Sigmoid colon (tissue), 7 donors: ENCODE data around the gene NHS. TPM values are rescaled to one million over a fixed set of nuclear protein-coding genes. Genes with fewer than 3 reads are reported as not detected.

Source experiments
- DNase-seq: peaks from one replicate; pipeline ENCODE4 v3.0.0-alpha.2; 2019
- H3K27ac ChIP-seq, 4 donors: fragments of 200-600 bp; sonication (generic); one replicate each; pipeline ENCODE4 v1.5.1; 2016 to 2019; ENCODE audit warnings: mild to moderate bottlenecking in 1 of 4
- H3K27me3 ChIP-seq, 3 donors: fragments of 200-600 bp; sonication (generic); one replicate each; pipeline ENCODE4 v1.5.1; 2019; ENCODE audit warnings: mild to moderate bottlenecking in 1 of 3
- H3K36me3 ChIP-seq, 4 donors: fragments of 200-600 bp; sonication (generic); one replicate each; pipeline ENCODE4 v1.5.1; 2016 to 2019
- H3K4me1 ChIP-seq, 4 donors: fragments of 200-600 bp; sonication (generic); one replicate each; pipeline ENCODE4 v1.5.1; 2017 to 2019
- H3K4me3 ChIP-seq, 4 donors: fragments of 200-600 bp; sonication (generic); one replicate each; pipeline ENCODE4 v1.5.1; 2017 to 2019; ENCODE audit warnings: mild to moderate bottlenecking in 2 of 4, moderate library complexity in 1 of 4
- H3K9me3 ChIP-seq, 4 donors: fragments of 200-600 bp in 3 of 4; sonication (generic) in 3 of 4; one replicate each; pipeline versions ENCODE4 v1.5.1 to v1.6.1; 2013 to 2019
- EP300 ChIP-seq, 4 donors: sonication (generic); formaldehyde crosslinking; IDR thresholded peaks; one replicate each; pipeline ENCODE4 v1.6.1; 2017; ENCODE audit warnings: antibody characterized with exemption in 4 of 4
- POLR2A ChIP-seq, 2 donors: fragments of 450-650 bp; IDR thresholded peaks; one replicate each; pipeline ENCODE4 v1.6.1; 2016; ENCODE audit warnings: antibody characterized with exemption in 2 of 2, mild to moderate bottlenecking in 2 of 2, moderate library complexity in 2 of 2
- POLR2AphosphoS5 ChIP-seq, 4 donors: sonication (generic); formaldehyde crosslinking; IDR thresholded peaks; one replicate each; pipeline ENCODE4 v1.6.1; 2017; ENCODE audit warnings: antibody characterized with exemption in 4 of 4
- WGBS, 2 donors: extraction: QIAGEN DNeasy Blood & Tissue Kit; methylation state at CpG; one replicate each; pipeline ENCODE4 v1.1.7; 2013; 5-methylcytosine and 5-hydroxymethylcytosine counted together
- intact Hi-C: fragments of 100-400 bp; cut with DNase I; formaldehyde crosslinking; loops from one replicate; pipeline ENCODE4 v1.15.1; 2023
- polyA plus RNA-seq, 3 donors: library from polyadenylated mRNA; stranded (reverse); fragments of 200-250 nt; gene quantifications; one replicate each; pipeline ENCODE4 v1.2.3, GENCODE V29; 2013
- total RNA-seq, 4 donors: library from RNA; depleted of rRNA; stranded (reverse); fragments of >200 nt; gene quantifications; one replicate each; pipeline ENCODE4 v1.1.0, GENCODE V29; 2016
- TF ChIP-seq, protein P1 (sequence below), 4 experiments: fragments of 450-650 bp in 3 of 4; fragments of 200-600 bp in 1 of 4; IDR thresholded peaks; one replicate each; pipeline ENCODE4 v1.5.1; 2016 to 2019; ENCODE audit warnings: antibody characterized with exemption in 4 of 4, mild to moderate bottlenecking in 3 of 4, moderate library complexity in 2 of 4
- donor health status: healthy with polysubstance abuse.
- donor health status: Bipolar disorder and iron deficiency.
- donor health status: healthy.

The NHS gene
- total and polyA plus RNA-seq, 7 donors, result under 0.01 to 22.7 (median 9.3) TPM

DNA sequence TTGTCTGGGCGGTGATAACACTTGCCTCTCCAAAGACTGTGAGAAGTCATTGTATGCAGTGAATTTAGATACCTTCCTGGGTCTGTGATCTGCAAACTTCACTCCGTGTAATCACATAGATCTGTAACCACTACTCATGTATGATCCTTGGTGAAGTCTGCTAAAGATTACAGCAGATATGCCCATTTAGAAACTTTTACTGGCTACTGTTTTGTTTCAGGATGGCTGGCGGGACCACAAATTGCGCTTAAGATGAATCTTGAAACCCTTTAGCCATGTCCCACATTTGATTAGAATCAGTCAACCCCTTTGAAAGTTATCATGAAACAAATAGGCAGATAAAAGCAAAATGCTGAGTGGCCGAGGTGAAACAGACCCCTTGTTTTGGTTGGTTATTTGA, 235.8 kb downstream of the NHS start:
- TF ChIP-seq POLR2AphosphoS5 (IDR thresholded peaks at IDR 0.05), result no peak
- Histone ChIP-seq H3K36me3 (no peaks in the 10 kb centered on the region), H3K4me1 (no peaks in the 10 kb centered on the region), H3K4me3 (no peak overlapping the region), H3K9me3 (no peaks in the 10 kb centered on the region), H3K27me3 (no peaks in the 10 kb centered on the region), H3K27ac (no peak overlapping the region)
- DNase-seq, result no peak
- intact Hi-C loops, result no loop called here
- 70 to 86% methylated on average over 5 of the region's 5 CpGs for WGBS, 2 donors

GRCh38 chrX:17613979-17614588, 239.1 kb downstream of the NHS start:
- Histone ChIP-seq H3K4me3 (no peak overlapping the region), H3K27me3 (no peaks in the 10 kb centered on the region), H3K9me3 (no peaks in the 10 kb centered on the region), H3K27ac (no peak overlapping the region), H3K36me3 (no peaks in the 10 kb centered on the region), H3K4me1 (no peaks in the 10 kb centered on the region)
- intact Hi-C loops, result no loop called here
- 67 to 76% methylated on average over 5 of the region's 5 CpGs for WGBS, 2 donors
- no peak for DNase-seq
- TF ChIP-seq POLR2AphosphoS5 (IDR thresholded peaks at IDR 0.05) (no peak), EP300 (IDR thresholded peaks at IDR 0.05) (no peak), POLR2A (IDR thresholded peaks at IDR 0.05) (no peak)
- TF ChIP-seq, protein P1, sequence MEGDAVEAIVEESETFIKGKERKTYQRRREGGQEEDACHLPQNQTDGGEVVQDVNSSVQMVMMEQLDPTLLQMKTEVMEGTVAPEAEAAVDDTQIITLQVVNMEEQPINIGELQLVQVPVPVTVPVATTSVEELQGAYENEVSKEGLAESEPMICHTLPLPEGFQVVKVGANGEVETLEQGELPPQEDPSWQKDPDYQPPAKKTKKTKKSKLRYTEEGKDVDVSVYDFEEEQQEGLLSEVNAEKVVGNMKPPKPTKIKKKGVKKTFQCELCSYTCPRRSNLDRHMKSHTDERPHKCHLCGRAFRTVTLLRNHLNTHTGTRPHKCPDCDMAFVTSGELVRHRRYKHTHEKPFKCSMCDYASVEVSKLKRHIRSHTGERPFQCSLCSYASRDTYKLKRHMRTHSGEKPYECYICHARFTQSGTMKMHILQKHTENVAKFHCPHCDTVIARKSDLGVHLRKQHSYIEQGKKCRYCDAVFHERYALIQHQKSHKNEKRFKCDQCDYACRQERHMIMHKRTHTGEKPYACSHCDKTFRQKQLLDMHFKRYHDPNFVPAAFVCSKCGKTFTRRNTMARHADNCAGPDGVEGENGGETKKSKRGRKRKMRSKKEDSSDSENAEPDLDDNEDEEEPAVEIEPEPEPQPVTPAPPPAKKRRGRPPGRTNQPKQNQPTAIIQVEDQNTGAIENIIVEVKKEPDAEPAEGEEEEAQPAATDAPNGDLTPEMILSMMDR (IDR thresholded peaks at IDR 0.05), result no peak

- TF ChIP-seq EP300 (IDR thresholded peaks at IDR 0.05) (no peak), POLR2A (IDR thresholded peaks at IDR 0.05) (no peak), POLR2AphosphoS5 (IDR thresholded peaks at IDR 0.05) (no peak)
- TF ChIP-seq, protein P1 (IDR thresholded peaks at IDR 0.05), result no peak
- Histone ChIP-seq H3K36me3 (no peaks in the 10 kb centered on the region), H3K4me3 (no peak overlapping the region), H3K9me3 (no peaks in the 10 kb centered on the region), H3K27me3 (no peaks in the 10 kb centered on the region), H3K27ac (no peak overlapping the region), H3K4me1 (no peaks in the 10 kb centered on the region)
- 81 to 87% methylated on average over 9 of the region's 9 CpGs for WGBS, 2 donors
- no peak for DNase-seq
- intact Hi-C loops, result no loop called here
Observed at GRCh38 chrX:17616936-17617335, 241.9 kb downstream of the NHS start.

DNA sequence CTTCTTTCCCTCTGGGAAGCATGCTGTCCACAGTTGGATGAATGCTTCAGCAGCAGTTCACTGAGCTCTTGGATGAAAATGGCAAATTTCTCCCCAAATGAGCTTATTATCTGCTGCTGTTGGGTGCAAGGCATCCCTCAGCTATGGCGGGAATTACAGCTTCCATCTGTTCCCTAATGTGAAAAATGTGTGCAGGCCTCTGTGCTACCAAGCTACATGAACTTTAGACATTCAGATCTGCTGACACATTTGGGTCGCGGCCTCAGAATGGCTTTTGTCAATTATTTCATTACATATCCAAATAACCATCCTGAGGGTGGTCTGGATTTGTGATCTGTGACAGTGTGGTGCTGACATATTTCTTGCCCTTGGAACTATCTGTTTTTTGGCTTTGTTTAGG, 242.8 kb downstream of the NHS start:
- Histone ChIP-seq H3K9me3 (no peaks in the 10 kb centered on the region), H3K27me3 (no peaks in the 10 kb centered on the region), H3K36me3 (no peaks in the 10 kb centered on the region), H3K27ac (no peak overlapping the region), H3K4me3 (no peak overlapping the region), H3K4me1 (no peaks in the 10 kb centered on the region)
- TF ChIP-seq, protein P1 (IDR thresholded peaks at IDR 0.05), result no peak
- no peak for TF ChIP-seq POLR2A (IDR thresholded peaks at IDR 0.05)
- TF ChIP-seq POLR2AphosphoS5 (IDR thresholded peaks at IDR 0.05), result no peak
- no peak for TF ChIP-seq EP300 (IDR thresholded peaks at IDR 0.05)
- no peak for DNase-seq
- intact Hi-C loops, result no loop called here
- WGBS, 2 donors, result 81 to 96% methylated on average over 3 of the region's 3 CpGs

DNA sequence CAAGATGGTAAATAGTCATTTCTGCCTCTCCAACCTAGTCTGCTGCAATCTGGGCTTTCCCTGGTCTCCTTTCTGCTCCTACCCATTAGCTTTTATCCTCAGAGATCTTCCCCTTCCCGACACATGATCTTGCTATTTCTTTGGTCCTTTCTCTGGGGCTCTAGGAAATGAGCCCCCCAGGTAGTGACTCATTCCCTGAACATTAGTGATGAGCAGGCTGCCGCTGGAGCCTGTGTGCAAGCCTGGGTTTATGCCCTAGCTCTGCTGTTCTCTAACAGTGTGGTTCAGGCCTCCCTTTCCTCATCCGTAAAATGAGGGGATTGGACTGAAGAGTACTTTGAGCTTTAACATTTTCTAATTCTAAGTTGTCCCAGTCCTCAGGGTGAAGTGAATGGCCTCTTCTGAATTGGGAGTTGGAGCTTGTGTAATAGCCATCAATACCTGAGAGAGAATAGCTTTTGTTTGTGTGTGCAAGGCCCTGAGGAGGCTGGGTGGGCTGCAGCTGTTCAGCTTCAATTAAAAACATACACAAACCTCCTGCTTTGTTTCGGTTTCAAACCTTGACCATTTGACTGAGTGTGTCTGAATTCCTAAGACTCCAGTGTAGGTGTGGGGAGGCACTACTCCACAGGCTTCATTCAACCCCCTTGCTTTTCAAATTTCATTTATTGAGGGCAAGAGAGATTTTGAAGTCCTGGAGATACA, 246.7 kb downstream of the NHS start:
- Histone ChIP-seq H3K27me3 (no peaks in the 10 kb centered on the region), H3K36me3 (no peaks in the 10 kb centered on the region), H3K9me3 (no peaks in the 10 kb centered on the region), H3K4me3 (no peak overlapping the region), H3K4me1 (no peaks in the 10 kb centered on the region), H3K27ac (no peak overlapping the region)
- intact Hi-C loops, result no loop called here
- TF ChIP-seq POLR2AphosphoS5 (IDR thresholded peaks at IDR 0.05) (no peak), POLR2A (IDR thresholded peaks at IDR 0.05) (no peak), EP300 (IDR thresholded peaks at IDR 0.05) (no peak)
- TF ChIP-seq, protein P1 (IDR thresholded peaks at IDR 0.05), result no peak
- DNase-seq, result no peak
- 86 to 93% methylated on average over 4 of the region's 4 CpGs for WGBS, 2 donors
